ENCODE data around the gene STARD4. TPM values are rescaled to one million over a fixed set of nuclear protein-coding genes. Genes with fewer than 3 reads are reported as not detected.

The STARD4 gene
- total and polyA plus RNA-seq, 2 experiments from 2014 or later, result 39.9 to 126 TPM

GRCh38 chr5:111548348-111548950 is 36.1 kb upstream of the STARD4 start:
- Histone ChIP-seq H3K4me3 (no peak overlapping the region), H4K20me1 (ENCODE audit: insufficient read depth, poor library complexity, severe bottlenecking) (no peaks in the 10 kb centered on the region), H3K9me3 (ENCODE audit: low read depth) (no peaks in the 10 kb centered on the region), H3K36me3 (replicated peaks; ENCODE audit: insufficient read depth, low read depth) (no peaks in the 10 kb centered on the region), H3K27ac (no peak overlapping the region), H3K4me2 (no peak overlapping the region), H3K27me3 (no peaks in the 10 kb centered on the region), H3K79me2 (no peaks in the 10 kb centered on the region), H3K4me1 (ENCODE audit: insufficient read depth) (no peaks in the 10 kb centered on the region), H2AFZ (no peak overlapping the region), H3K9me2 (replicated peaks; ENCODE audit: insufficient read depth) (no peaks in the 10 kb centered on the region)
- 52% methylated on average over 6 of the region's 6 CpGs for whole genome bisulfite sequencing (ENCODE audit: low lambda C conversion rate, missing lambda C conversion rate)
- DNase-seq (ENCODE audit: low spot score), result no peak
- TF ChIP-seq EZH2 (IDR thresholded peaks at IDR 0.05; ENCODE audit: borderline replicate concordance) (no peak), EZH2phosphoT487 (IDR thresholded peaks at IDR 0.05; ENCODE audit: low read depth, severe bottlenecking, unreplicated experiment) (no peak), CTCF (IDR thresholded peaks at IDR 0.05; ENCODE audit: poor library complexity) (no peak)

- DNase-seq (ENCODE audit: low spot score), result no peak
- Histone ChIP-seq H3K4me2 (no peak overlapping the region), H3K27me3 (no peaks in the 10 kb centered on the region), H3K4me3 (no peak overlapping the region), H3K79me2 (no peaks in the 10 kb centered on the region), H3K9me2 (replicated peaks; ENCODE audit: insufficient read depth) (no peaks in the 10 kb centered on the region), H3K9me3 (ENCODE audit: low read depth) (no peaks in the 10 kb centered on the region), H2AFZ (no peak overlapping the region), H3K27ac (no peak overlapping the region), H3K36me3 (replicated peaks; ENCODE audit: insufficient read depth, low read depth) (no peaks in the 10 kb centered on the region), H3K4me1 (ENCODE audit: insufficient read depth) (no peaks in the 10 kb centered on the region), H4K20me1 (ENCODE audit: insufficient read depth, poor library complexity, severe bottlenecking) (no peaks in the 10 kb centered on the region)
- WGBS (ENCODE audit: low lambda C conversion rate, missing lambda C conversion rate), result 79% methylated on average over 1 of the region's 1 CpG
- TF ChIP-seq EZH2phosphoT487 (IDR thresholded peaks at IDR 0.05; ENCODE audit: low read depth, severe bottlenecking, unreplicated experiment) (no peak), CTCF (IDR thresholded peaks at IDR 0.05; ENCODE audit: poor library complexity) (no peak), EZH2 (IDR thresholded peaks at IDR 0.05; ENCODE audit: borderline replicate concordance) (no peak)
Observed at GRCh38 chr5:111545031-111545430, 32.7 kb upstream of the STARD4 start.

GRCh38 chr5:111537141-111538024 is 25.0 kb upstream of the STARD4 start:
- Histone ChIP-seq H4K20me1 (ENCODE audit: insufficient read depth, poor library complexity, severe bottlenecking) (no peaks in the 10 kb centered on the region), H2AFZ (no peak overlapping the region), H3K79me2 (no peaks in the 10 kb centered on the region), H3K27me3 (no peaks in the 10 kb centered on the region), H3K36me3 (replicated peaks; ENCODE audit: insufficient read depth, low read depth) (no peaks in the 10 kb centered on the region), H3K9me2 (replicated peaks; ENCODE audit: insufficient read depth) (no peaks in the 10 kb centered on the region), H3K27ac (no peak overlapping the region), H3K4me3 (no peak overlapping the region), H3K4me1 (ENCODE audit: insufficient read depth) (no peaks in the 10 kb centered on the region), H3K4me2 (no peak overlapping the region), H3K9me3 (ENCODE audit: low read depth) (no peaks in the 10 kb centered on the region)
- no peak for TF ChIP-seq EZH2 (IDR thresholded peaks at IDR 0.05; ENCODE audit: borderline replicate concordance)
- no peak for TF ChIP-seq EZH2phosphoT487 (IDR thresholded peaks at IDR 0.05; ENCODE audit: low read depth, severe bottlenecking, unreplicated experiment)
- TF ChIP-seq CTCF (IDR thresholded peaks at IDR 0.05; ENCODE audit: poor library complexity), result no peak
- no peak for DNase-seq (ENCODE audit: low spot score)
- WGBS (ENCODE audit: low lambda C conversion rate, missing lambda C conversion rate), result 55% methylated on average over 1 of the region's 1 CpG

Measured in hepatocyte (in vitro differentiated cells).